ENCODE measurements around the gene IGFBP7.

The IGFBP7 gene

GRCh38 chr4:57098415-57098814, 11.8 kb downstream of the IGFBP7 start:
- DNase-seq (ENCODE audit: low read depth in 2 of 2, low spot score in 1 of 2), result no peak

DNA sequence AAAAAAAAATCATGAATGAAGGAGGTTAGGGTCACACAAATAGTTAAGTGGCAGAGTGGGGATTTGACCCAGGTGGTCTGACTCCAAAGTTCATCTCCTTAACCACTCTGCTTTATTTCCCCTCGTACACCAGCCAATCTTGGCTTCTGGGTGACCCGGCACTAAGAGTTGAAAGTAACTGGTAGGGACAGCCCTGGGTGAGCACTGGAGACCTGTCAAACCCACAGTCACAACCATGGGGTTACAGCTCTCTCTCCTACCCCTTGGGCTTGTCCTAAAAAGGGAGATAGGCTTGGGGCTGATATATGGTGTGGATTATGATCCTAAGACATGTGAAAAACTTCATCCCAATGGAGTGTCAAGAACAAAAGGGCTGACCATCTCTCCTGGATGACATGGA, 12.5 kb downstream of the IGFBP7 start:
- no peak for DNase-seq (ENCODE audit: low read depth in 2 of 2, low spot score in 1 of 2)

GRCh38 chr4:57095956-57096355, 14.2 kb downstream of the IGFBP7 start:
- DNase-seq (ENCODE audit: low read depth in 2 of 2, low spot score in 1 of 2), result no peak

GRCh38 chr4:57095245-57095644, 14.9 kb downstream of the IGFBP7 start:
- no peak for DNase-seq (ENCODE audit: low read depth in 2 of 2, low spot score in 1 of 2)

DNA sequence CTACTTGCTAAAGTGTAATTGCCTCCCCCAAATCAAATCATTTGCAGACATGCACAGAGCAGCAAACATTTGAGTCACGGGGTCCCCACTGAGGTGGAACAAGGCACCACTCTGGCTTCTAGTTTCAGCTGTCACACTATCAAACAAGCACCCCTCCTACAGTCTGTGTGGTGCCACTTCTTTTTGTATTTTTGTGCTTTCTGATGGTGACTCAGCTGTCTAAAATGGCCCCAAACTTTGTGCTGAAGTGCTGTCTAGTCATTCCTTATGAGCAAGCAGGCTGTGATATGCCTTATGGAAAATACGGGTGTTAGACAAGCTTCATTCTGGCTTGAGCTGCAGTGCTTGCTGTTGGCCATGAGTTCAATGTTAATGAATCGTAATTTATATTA, 15.4 kb downstream of the IGFBP7 start:
- DNase-seq (ENCODE audit: low read depth in 2 of 2, low spot score in 1 of 2), result no peak

DNA sequence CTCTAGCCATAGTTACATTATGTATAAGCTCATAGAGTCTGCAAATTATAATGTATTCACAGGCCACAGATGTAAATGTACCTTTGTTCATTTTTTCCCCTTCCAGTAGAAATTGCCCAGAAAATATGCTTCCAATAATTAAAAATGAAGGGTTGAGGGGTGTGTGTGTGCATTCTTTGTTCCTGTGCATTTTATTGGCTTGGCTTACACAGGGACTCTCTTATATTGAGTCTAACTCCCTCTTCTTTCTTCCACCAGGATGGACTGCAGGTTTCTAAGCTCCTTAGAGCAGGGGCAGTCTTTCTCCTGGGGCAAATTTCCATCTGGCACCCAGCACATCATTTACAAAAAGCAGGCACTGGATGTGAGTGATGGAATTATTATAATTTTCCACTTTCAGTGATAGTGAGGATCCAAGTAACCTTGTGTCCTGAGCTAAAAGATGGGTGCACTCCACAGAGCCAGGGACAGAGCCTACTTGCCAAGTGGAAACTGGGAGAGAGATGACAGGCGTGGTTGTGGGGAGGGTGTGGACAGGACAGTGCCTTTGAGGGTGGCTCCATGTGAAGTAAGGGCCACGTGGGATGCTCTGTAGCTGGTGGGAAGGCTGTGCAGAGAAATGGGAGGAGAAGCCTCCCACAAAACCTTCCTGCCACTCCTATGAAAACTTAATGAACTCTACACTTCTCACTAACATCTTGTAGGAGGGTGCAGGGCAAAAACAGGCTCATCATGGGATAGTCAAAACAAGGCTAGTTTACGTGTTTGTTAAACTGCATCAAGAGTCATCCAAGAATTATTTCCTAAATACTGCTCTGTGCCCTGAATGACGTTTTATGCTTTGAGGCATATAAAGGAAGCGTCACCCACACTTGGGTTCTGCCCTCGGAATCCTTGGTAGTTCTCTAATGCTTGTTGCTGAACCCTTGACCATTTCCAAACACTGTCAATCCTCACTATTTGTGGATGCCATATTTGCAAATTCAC, 16.0 kb downstream of the IGFBP7 start:
- DNase-seq (ENCODE audit: low read depth in 2 of 2, low spot score in 1 of 2), result no peak

- no peak for DNase-seq (ENCODE audit: low read depth in 2 of 2, low spot score in 1 of 2)
Observed at GRCh38 chr4:57091657-57092162, 18.5 kb downstream of the IGFBP7 start.

- DNase-seq (ENCODE audit: low read depth in 2 of 2, low spot score in 1 of 2), result no peak
Observed at GRCh38 chr4:57090079-57090478, 20.1 kb downstream of the IGFBP7 start.

GRCh38 chr4:57089549-57089948, 20.6 kb downstream of the IGFBP7 start:
- no peak for DNase-seq (ENCODE audit: low read depth in 2 of 2, low spot score in 1 of 2)

- no peak for DNase-seq (ENCODE audit: low read depth in 2 of 2, low spot score in 1 of 2)
Observed at GRCh38 chr4:57086031-57086723, 24.0 kb downstream of the IGFBP7 start.

- no peak for DNase-seq (ENCODE audit: low read depth in 2 of 2, low spot score in 1 of 2)
Observed at GRCh38 chr4:57085278-57085677, 24.9 kb downstream of the IGFBP7 start.

DNA sequence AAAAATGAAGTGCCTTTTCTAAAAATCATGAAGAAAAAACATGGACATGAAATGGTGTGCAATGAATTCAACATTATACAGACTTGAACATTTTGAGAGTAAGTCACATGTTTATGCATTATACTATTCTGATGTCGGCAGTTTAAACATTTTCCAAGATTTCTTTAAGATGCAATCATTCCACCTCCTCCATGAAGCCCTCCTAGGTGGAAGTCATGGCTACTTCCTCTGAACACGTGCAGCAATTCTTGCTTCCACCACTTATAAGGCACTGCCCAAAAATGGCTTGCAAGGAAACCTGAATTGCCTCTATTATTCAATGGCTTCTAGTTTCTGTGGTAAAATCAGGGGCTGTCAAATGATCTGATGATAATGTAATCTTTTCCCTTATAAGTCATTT, 25.8 kb downstream of the IGFBP7 start:
- no peak for DNase-seq (ENCODE audit: low read depth in 2 of 2, low spot score in 1 of 2)

- no peak for DNase-seq (ENCODE audit: low read depth in 2 of 2, low spot score in 1 of 2)
Observed at GRCh38 chr4:57083090-57083489, 27.1 kb downstream of the IGFBP7 start.

GRCh38 chr4:57081651-57082621, 28.2 kb downstream of the IGFBP7 start:
- no peak for DNase-seq (ENCODE audit: low read depth in 2 of 2, low spot score in 1 of 2)

- DNase-seq (ENCODE audit: low read depth in 2 of 2, low spot score in 1 of 2), result no peak
Observed at GRCh38 chr4:57080781-57081650, 29.2 kb downstream of the IGFBP7 start.

DNA sequence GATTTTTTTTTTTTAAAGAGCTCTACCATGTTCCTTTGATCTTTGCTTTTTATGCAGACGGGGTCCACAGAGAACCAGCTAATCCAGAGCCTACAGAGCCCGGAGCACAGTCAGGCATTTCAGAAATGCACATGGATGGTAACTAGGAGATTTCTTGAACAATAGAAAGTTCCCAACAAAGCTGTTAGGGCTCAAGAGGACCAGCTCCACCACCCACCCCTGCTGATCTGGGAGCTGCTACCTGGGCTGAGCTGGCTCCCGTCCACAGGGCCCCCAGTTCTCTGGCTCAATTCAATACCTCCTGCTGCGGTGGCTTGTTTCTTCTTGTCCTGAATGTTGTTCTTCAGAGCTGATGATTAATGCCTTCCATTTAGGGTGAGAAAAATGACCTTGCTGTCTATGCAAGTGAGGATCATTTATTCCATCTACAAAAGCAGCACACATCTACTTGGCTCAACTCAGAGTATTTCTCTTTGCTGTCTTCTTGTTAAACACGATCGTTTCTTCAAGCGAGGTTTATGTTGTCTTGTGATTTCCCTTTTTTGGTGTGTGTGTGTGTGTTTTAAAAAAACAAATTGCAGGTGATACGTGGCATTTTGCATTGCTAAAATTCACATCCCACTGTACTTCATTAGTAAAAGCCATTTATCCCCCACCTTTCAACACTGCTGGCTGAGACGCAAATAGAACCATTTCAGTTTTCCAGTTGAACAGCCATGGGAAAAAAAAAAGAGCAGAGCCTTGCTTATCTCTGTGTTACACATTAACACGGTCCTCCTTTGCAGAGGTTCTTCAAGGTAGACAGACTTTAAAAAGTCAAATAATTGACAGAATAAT, 31.3 kb downstream of the IGFBP7 start:
- no peak for DNase-seq (ENCODE audit: low read depth in 2 of 2, low spot score in 1 of 2)

- no peak for DNase-seq (ENCODE audit: low read depth in 2 of 2, low spot score in 1 of 2)
Observed at GRCh38 chr4:57077550-57078343, 32.4 kb downstream of the IGFBP7 start.

DNA sequence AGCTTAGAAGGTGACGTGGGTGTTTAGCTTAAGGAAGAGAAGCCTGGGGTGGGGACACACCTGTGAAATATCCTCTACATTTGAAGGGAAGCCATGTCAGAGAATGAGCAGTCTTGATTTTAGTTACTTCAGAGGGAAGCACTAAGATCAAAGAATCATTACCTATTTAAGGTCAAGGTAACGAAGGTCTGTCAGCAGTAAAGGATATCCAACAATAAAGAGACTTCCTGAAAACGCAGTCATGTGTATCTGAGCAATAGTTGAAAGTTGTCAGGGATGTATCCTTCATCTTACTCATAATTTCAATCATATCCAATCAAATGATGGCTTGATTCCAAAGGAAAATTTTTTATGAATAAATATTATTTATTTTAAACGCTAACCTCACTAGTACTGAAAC, 33.5 kb downstream of the IGFBP7 start:
- no peak for DNase-seq (ENCODE audit: low read depth in 2 of 2, low spot score in 1 of 2)

Data from stimulated activated CD8-positive, alpha-beta memory T cell treated with anti-CD3 and anti-CD28 coated beads, Interleukin-4, amount 100 ng/mL, for 1 hour (primary cell).